ENCODE measurements around the gene ARHGEF33. TPM values are rescaled to one million over a fixed set of nuclear protein-coding genes. Genes with fewer than 3 reads are reported as not detected.

Gene ARHGEF33
- total and polyA plus RNA-seq, 2 of the 13 experiments (the other 11 are each of a cell fraction or from before 2014, with no cell fraction given), result 0.04 TPM; not detected in 1

- TF ChIP-seq PCBP2 (optimal IDR thresholded peaks at IDR 0.05; ENCODE audit: low read depth, low read length, poor library complexity, severe bottlenecking) (no peak), ZNF615 (CRISPR knock-in tag; IDR thresholded peaks at IDR 0.05; ENCODE audit: borderline replicate concordance) (no peak), MNT (IDR thresholded peaks at IDR 0.05) (no peak), HNF1A (IDR thresholded peaks at IDR 0.05; ENCODE audit: low read depth) (no peak), HNF1A (CRISPR knock-in tag; IDR thresholded peaks at IDR 0.05; ENCODE audit: borderline replicate concordance) (no peak), ATF3 (CRISPR knock-in tag; IDR thresholded peaks at IDR 0.05) (no peak), NAIF1 (CRISPR knock-in tag; IDR thresholded peaks at IDR 0.05; ENCODE audit: borderline replicate concordance) (no peak), THYN1 (CRISPR knock-in tag; IDR thresholded peaks at IDR 0.05; ENCODE audit: borderline replicate concordance, low read depth) (no peak), ZNF205 (CRISPR knock-in tag; IDR thresholded peaks at IDR 0.05) (no peak), ADNP (CRISPR knock-in tag; IDR thresholded peaks at IDR 0.05) (no peak)
- DNase-seq (ENCODE audit: low spot score) (no peak), ATAC-seq (no peak), FAIRE-seq (no peak)
- H3K27me3 ChIP-seq (ENCODE audit: control insufficient read depth in 1 of 2, insufficient read depth in 2 of 2, low read length in 2 of 2), result no peaks in the 10 kb centered on the region
- H3K4me2 ChIP-seq (ENCODE audit: low read depth, low read length), result no peak overlapping the region
- BruUV-seq (replicated peaks), result no TSS peak
- H3K4me3 ChIP-seq (replicated peaks in 1 of 3; ENCODE audit: insufficient read depth in 1 of 3, low read depth in 2 of 3, low read length in 3 of 3), result no peak overlapping the region
- WGBS (ENCODE audit: low lambda C conversion rate), result 63% methylated on average over 5 of the region's 5 CpGs
- intact Hi-C loops (cut with micrococcal nuclease; ENCODE audit: unreplicated experiment), result no loop called here
- no peaks in the 10 kb centered on the region for H3K36me3 ChIP-seq (replicated peaks in 1 of 2; ENCODE audit: control insufficient read depth in 1 of 2, insufficient read depth in 2 of 2, low read length in 2 of 2)
- no peaks in the 10 kb centered on the region for H3K79me2 ChIP-seq (ENCODE audit: insufficient read depth, low read length)
- no peaks in the 10 kb centered on the region for H3K9me3 ChIP-seq (ENCODE audit: low read length)
- H2AFZ ChIP-seq (ENCODE audit: low read length), result no peak overlapping the region
- H3K27ac ChIP-seq (ENCODE audit: extremely low read length, insufficient read depth, low read length), result no peak overlapping the region
- in situ Hi-C loops (cut with HindIII; ENCODE audit: extremely low pct_ligation_motif_present, low pct_unique_long_range_greater_than_20kb), result no loop called here
- ChIA-PET POLR2A (interaction anchor here (0.8 kb wide), 1 partner anchor 9 kb away, joined by 3 read pairs; no protein-coding TSS in a partner anchor), CTCF (ENCODE audit: low intra/inter-chr PET ratio, low total read pairs) (no interaction called here)
- H3K9ac ChIP-seq (ENCODE audit: insufficient read depth, low read depth, low read length), result no peak overlapping the region
- no peaks in the 10 kb centered on the region for H4K20me1 ChIP-seq (ENCODE audit: insufficient read depth, low read length)
- H3K4me1 ChIP-seq (ENCODE audit: insufficient read depth, low read length), result peaks cover 7% of the 10 kb centered on the region; the same call in 1 of the 2 replicates
Observed at GRCh38 chr2:38957972-38958371, 68.3 kb downstream of the ARHGEF33 start.
